ENCODE data around the gene DIPK1A.

GRCh38 chr1:92936865-92937264 lies 24.4 kb downstream of the DIPK1A start:
- TF ChIP-seq CTCF (IDR thresholded peaks at IDR 0.05) (no peak), POLR2A (IDR thresholded peaks at IDR 0.05) (no peak)
